Stimulated activated CD8-positive, alpha-beta memory T cell treated with anti-CD3 and anti-CD28 coated beads, Interleukin-7, amount 100 ng/mL, for 1 hour (primary cell): ENCODE measurements around the gene UCP3.

Source experiments
- DNase-seq, 2 donors: peaks; one replicate each; pipeline ENCODE4 v3.0.0-alpha.2; 2020; ENCODE audit warnings: low read depth in 2 of 2

UCP3 gene

DNA sequence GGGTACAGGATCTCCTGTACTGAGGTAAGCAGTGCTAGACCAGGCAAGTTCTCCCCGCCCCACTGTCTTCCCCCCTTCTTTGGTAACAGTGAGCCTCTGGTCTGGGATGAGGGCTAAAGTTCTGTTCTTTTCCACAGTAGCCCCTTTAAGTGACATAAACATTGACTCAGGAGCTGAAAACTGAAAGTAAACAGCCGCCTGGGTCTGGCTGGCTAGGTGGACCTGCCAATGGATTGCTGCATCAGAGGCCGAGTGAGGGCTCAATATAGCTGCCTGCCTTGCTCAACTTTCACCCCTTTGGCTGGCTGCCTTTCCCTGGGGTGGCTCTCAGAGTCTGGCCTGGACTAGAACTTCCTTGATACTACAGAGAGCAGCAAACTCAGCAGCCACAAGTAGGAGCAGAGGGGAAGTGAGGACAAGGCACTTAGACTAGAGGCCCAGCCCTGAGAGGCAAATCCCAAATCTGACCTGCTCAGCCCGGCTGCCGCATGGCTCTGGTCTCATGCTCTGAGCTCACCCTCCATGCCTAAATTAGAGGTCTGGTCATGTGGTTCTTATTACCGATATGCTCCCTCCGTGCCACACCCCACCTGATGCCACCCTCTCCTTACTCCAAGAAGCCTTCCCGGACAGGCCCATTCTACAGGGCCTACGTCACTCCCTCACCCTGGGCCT is 9.6 kb upstream of the UCP3 start:
- DNase-seq, result no peak

DNA sequence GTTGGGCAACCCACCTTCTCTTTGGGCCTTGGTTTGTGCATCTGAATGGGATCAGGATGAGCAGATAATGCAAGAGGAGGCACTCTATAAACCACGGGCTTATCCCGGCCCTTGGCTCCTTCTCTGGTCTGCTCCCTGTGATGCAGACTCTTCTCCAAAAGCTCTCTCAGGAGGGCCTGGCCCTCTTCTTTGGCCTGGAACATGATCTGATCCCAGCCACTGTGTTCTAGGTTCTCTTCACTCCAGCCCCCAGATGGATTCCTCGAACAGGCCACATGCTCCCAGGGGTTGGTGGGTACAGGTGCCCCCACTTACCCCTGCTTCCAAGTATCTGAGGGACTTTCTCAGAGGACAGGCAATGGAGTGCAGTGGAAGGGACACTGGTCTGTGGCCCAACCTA is 8.7 kb upstream of the UCP3 start:
- DNase-seq, result no peak

DNA sequence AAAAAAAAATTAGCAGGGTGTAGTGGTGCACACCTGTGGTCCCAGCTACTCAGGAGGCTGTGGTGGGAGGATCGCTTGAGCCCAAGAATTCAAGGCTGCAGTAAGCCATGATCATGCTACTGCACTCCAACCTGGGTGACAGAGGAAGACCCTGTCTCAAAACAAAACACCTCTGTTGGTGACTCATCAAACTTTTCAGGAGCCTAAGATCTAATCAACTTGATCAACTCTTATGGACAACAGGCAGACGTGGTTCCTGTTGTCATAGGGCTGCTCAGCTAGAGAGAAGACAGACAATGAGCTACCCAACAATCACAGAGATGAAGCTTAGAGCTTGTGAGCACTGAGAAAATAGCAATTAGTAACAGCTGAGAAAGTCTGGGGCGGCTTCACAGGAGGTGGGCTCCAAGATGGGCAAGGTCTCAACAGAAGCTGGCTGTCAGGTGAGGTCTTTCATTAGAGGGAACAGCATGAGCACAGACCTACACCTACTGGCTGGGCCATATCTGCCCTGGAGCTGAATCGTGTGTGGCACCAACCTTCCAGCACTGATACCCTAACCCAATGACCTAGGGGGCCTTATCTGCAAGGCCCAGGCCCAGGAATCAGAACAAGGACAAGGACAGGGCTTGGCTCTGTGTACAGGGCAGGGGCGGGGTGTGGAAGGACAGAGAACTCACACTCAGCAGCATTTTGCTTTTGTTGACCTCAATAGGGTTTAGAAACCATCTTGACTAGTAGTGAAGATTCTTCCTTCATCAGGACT is 7.2 kb upstream of the UCP3 start:
- DNase-seq, result no peak

DNA sequence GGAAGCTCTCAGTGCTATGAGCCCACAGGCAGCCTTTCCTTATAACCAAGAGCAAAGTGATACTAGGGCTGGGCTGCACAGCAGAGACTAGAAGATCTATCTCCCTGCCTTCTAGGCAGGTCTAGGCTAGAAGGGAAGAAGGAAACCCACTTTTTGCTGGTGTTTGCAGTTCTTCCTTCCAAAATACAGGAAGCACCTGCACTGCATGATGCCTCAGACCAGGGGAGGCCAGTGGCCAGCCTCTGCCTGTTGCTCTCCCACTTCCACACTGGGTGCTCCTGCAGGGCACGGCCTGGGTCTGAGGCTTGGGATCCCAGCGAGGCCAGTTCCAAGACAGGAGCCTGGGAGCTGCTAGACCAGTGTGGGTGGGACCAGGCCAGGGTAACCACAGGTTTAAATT is 6.0 kb upstream of the UCP3 start:
- no peak for DNase-seq

DNA sequence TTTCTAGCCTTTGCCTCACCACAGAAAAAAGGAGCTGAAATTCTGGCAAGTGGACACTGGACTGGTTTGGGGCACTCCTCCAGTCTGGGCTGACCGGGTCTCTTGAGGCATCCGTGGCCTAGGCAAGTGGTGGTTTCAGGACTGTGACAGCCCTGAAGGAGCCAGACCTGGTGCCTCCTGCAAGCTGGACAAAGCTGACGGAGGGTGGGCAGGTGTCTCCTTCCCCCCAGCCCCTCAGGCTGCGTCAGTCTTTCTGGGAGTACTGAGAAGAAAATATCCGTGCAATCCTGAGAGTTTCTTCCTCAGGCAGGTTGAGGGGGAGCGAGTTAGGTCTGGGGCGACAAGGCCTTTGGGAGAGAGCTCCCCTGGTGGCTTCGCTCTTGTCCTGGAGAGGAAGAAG is 4.3 kb upstream of the UCP3 start:
- DNase-seq, result no peak

DNA sequence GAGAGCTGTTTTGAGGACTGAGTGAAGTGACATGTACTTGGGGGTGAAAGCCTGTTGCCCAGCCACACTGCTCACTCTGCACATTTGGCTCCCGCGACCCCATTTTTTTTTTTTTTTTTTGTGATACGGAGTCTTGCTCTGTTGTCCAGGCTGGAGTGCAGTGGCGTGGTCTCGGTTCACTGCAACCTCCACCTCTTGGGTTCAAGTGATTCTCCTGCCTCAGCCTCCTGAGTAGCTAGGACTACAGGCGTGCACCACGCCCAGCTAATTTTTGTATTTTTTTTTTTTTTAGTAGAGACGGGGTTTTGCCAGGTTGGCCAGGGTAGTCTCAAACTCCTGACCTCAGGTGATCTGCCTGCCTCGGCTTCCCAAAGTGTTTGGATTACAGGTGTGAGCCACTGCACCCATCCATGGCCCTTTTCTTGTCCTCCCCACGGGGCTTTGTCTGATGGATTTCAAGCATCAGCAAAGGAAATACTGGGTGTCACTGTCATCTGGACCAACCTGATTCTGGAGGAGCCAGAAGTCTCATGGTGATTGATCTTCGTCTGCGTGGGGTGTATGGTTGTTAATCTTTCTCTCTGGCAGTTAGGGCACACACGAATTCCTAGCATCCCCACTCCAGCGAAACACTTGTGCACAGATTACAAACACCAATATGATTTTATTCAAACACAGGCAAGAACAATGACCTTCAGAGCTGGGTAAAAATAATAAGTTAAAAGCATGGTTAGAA is 3.4 kb upstream of the UCP3 start:
- no peak for DNase-seq

DNA sequence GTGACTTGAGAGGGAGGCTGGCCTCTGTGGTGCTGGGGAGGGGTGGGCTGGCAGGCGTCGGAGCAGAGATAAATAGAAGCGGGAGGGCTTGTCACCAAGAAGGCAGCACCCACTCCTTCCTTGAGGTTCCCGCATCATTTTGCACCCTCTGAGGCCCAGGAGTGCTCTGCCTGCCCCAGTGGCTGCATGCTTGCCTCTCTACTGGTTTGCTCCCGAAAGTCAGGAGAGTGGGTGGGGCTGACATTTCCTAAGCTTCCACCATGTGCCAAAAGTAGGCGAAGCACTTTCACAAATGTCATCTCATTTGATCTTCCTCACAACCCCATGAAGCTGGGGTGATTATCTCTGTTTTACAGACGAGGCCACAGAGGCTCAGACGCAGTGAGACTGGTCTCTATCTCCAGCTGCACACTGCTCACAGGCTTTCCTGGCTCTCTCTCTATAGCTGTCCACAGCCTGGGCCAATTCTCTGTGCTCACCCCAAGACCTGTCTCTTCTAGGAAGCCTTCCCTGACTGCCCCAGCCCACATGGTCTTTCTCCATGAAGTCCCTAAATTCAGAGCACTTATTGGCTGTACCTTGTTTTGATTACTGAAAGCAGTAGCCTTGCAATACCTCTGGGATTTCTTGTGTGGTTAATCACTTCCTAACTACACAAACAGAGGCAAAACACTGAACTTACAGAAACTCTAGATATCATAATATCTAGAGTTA is 2.6 kb upstream of the UCP3 start:
- no peak for DNase-seq

DNA sequence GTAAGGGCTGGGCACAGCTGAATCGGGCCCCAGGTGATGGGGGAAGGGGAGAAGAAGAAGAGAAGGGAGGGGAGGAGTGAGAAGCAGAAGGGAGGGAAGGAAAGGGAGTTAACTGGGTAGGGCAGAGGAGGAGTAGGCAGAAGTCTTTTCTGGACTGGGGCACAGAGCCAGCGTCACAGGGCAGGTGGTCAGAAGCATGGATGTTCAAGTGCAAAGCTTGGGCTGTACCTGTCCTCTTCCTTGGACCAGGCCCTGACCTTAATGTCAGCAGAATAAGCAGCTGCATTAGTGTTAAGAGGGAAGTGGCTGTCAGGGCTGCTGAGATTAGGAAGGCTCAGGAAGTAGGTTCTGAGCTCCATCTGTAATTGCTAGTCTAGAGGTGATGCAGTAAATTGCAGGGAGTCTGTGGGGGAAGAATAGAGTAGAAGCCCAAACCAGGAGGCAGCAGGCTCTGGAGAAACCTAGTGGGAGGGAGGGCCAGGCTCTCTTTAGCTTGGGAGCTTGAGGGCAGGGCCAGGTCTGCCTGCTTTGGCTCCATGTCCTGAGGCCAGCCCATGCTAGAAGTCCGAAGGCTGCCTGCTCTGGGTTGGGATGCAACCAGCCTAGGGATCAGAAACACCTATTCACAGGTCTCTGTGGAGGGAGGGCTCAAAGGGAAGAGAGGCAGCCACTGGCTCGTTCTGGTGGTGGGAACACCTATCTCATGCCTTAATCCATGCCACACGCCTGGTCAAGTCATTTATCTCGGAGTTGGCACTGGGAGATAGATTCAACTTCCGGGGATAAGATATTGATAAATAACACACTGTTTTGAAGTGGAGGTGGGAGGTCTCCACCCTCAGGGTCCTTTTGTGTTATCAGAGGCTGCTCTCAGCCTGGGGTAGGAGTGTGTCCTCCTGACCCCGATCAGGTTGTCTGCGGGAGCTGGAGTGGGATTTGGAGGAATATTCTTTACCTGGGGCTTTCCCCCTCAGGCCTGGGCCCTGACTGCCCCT is 1.7 kb upstream of the UCP3 start:
- no peak for DNase-seq

DNA sequence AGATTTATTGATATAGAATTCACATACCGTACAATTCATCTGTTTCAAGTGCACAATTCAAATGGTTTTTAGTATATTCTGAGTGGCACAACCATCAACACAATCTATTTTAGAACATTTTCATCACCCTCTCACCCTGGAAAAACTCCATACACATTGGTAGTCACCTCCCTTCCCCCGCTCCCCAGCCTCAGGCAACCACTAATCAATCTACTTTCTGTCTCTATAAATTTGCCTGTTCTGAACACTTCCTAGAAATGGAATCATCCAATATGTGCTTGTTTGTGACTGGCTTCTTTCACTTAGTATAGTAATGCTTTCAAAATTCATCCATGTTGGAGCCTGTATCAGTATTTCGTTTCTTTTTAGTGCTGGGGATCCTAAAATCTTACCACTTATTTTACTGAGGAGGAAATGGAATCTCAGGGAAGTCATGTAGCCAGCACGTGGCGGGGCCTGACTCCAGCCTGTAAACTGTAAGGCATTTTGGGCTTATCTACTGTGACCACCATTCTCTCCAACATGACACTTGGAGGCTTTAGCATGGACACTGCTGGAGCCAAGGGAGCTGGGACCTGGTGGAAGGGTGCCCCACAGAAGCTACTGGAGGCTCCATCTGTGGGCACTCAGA is 905 bp upstream of the UCP3 start:
- DNase-seq, result no peak

DNA sequence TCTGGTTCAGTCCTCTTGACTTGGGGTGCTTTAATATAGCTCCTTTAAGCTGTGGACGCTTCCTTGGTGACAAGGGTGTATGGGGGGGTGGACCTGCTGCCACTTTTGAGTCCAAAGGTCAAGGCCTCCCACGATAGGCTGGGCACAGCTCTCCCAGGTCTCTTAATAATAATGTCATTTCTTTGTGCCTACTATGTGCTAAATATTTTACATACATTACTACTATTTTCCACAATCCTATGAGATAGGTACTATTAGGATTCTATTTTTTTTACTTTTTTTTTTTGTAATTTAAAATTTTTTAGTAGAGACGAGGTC is 304 bp upstream of the UCP3 start:
- no peak for DNase-seq

DNA sequence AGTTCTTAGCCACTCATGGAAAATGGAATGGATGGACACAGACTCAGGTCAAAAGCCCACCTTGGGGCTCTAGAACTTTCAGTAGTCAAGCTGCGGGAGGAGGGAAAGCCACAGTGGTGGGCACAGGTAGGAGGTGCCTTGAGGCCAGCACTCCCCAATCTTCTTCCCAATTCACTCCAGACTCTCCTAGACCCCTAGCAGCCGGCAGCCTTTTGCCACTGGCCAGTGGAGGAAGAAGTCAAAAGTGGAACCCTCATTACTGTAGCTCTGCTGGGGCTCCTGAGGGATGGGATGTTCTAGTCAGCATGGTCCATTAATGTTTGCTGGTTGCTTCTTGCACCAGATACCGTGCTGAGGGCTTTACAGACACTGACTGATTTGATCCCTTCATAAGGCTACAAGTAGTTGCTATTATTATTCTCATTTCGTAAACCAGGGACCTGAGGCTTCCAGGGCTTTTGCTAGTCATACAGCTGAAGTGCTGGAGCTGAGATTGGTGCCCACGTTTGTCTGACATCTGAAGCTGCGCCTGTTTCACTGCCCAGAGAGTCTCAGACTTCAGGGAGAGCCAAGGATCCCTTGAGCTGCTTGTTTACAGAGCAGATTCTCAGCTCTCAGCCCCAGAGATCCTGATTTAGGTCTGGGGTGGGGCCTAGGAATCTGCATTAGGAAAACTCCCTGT is 1.1 kb downstream of the UCP3 start:
- DNase-seq, result no peak

DNA sequence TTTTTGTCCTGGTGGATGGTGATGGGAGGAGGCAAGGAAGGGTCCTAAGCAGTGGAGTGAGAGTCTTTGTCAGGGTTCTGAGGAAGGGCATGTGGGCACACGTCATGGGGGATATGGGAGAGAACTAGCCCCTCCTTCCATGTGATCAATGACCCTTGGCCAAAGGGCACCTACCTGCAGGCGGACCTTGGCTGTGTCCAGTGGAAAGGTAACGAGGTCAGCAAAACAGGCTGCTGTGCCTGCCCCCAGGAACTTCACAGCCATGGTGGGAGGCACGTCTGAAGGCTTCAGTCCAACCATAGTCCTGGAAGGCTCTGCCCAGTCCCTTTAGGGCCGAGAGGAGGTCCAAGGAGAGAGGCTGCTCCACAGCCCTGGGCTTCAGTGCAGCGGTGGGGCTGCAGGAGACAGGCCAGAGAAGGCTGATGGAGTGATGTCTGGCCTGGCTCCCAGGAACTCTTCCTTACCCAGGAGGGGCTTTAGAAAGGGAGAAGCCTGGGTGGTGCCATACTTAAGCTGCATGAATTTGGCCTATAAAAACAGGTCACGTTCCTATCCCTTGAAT is 2.1 kb downstream of the UCP3 start:
- no peak for DNase-seq

DNA sequence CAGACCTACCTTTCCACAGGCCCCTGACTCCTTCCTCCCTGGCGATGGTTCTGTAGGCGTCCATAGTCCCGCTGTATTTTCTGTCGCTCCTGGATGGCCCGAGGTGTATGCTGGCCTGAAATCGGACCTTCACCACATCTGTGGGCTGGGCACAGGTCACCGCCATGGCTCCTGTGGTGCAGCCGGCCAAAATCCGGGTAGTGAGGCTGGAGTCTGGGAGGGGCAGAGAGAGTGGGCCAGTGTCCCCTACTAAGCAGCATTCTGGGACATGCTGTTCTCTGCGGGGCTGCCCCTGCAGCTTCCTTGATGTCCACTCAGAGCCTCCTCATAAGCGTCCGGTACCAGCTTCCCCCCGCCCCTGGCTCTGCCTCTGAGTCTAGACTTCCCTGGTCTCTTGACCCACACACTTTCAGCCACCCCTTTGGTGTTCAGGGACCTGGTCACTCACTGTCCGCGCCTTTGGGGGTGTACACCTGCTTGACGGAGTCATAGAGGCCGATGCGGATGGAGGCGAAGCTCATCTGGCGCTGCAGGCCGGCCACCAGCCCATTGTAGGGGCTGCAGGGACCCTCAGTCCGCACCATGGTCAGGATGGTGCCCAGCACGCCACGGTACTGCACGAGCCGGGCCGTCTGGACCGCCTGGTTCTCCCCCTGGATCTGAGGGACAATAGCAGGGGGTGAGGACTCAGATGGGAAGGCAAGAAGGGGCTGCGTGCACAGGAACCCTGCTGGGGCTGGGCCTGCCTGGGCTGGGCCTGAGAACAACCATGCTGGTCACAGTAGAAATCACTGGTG is 3.0 kb downstream of the UCP3 start:
- DNase-seq, result no peak

DNA sequence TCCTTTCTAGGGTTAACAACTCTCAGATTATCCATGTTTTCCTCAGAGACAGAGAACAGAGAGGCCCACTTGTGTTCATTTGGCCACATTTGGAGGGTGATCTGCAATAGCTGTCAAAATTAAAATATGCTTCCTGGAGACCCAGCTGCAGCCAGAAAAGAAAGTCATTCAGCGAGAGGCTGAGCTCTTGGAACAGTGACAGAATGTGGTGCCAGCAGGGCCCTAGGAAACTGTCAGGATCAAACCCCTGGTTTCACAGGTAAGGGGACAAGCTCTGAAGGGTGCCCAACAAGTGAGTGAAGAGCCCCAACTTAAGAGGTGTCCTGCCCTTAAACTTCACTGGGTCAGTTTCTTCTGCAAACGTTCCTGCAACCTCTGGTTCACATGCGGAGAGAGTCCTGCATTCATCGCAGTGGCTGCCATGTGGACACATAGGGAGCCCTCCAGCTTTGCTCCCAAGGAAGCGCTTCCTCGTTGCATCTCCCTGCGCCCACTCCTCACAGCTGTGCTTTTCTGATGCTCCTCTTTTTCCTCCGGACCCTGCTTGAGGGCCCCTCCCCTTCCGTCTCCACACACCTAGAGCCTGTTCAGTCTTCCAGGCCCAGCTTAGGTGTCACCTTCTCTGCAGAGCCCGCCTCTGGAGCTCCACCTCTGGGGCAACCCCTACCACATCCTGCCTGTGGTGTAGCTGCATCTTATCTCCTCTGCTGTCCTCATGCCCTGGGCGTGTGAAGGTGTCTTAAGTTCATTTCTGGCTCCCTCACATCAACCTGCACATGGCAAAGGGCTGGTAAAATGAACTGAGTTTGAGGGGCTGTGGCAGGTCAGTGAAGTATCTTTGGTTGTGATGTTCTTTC is 3.9 kb downstream of the UCP3 start:
- DNase-seq, result peak; percentile 50 to 57

DNA sequence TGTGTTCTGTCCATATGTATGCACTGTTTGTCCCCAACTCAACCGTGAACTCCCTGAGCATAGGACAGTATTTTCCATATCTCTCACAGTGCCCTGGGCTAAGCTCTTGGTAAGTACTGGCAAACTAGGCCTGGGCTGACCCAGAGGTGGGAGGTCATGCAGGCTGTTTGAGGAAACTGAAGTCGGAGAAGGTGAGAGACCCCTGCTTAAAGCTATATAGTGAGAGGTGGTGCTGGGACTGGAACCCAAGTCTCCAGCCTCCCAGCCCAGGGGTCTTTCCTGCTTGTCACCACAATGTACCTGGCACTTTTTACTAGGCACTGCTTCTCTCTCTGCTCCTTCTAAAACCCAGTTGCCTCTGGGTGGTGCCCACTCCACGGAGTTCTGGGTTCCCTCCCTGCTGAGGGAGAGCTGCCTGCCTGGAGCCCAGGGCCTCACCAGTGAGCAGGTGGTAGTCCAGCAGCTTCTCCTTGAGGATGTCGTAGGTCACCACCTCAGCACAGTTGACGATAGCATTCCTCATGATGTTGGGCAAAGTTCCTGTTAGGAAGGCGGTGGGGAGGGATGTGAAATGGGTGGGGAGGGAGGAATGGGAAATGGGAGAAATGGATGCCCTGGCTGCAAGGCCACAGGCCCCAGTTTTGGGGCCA is 4.7 kb downstream of the UCP3 start:
- DNase-seq, result no peak

DNA sequence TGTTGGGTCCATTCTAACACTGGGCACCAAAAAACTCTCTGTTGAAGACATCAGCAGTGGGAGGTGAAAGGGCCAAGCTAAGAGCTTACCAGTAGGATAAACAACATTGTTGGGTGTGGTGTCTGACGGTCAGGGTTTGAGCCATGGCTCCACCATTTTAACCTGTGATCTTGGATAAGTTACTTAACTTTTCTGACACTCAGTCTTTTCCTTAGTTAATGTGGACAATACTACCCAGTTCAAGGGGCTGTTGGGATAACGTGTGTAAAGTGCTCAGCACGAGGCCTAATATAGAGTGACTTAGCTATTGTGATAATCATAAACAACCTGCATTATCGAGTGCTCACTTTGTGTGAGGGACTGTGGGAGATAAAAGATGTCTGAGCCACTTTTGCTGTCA is 6.1 kb downstream of the UCP3 start:
- DNase-seq, result no peak

DNA sequence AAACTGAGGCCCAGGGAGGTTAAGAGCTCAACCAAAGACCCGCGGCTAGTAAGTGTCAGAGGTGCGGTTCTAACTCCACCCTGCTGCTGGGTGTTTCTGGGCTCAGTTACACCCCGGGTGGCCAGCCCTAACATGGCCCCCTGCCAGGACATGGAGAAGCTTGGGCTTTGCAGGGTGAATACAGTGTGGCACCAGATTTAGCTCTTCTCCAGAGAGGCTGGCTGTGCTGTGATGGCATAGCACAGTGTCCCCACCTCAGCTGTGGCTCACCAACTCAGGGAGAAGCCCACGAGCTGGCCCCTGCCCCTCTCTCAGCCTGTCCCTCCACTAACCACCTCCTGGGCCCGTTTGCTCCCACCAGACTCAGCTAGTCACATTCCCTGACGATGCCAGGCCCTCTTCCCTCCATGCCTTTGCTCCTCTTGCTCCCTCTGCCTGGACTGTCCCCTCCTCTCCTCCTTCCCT is 7.0 kb downstream of the UCP3 start:
- no peak for DNase-seq
